Keratinocyte (primary cell): ENCODE data around the gene C19orf47. TPM values are rescaled to one million over a fixed set of nuclear protein-coding genes. Genes with fewer than 3 reads are reported as not detected.

Experiments
- DNase-seq: peaks from one replicate; pipeline ENCODE4 v3.0.0-alpha.2; 2011; ENCODE audit warnings: low read depth, missing footprints, low spot score
- FAIRE-seq: peaks from 2 replicates; lab custom pipeline; 2011; peaks lifted over from hg19 to GRCh38; lab: Jason Lieb, UNC
- H2AFZ ChIP-seq: 2 replicates; pipeline ENCODE4 v1.6.0; 2012; ENCODE audit warnings: low read length, control low read depth, inconsistent platforms; ENCODE audit not compliant: control insufficient read depth
- H3K27ac ChIP-seq: 2 replicates; pipeline ENCODE4 v1.5.1; 2011; ENCODE audit warnings: low read length; ENCODE audit not compliant: control insufficient read depth, insufficient read depth
- H3K27me3 ChIP-seq: 3 replicates; pipeline ENCODE4 v1.6.0; 2011; ENCODE audit warnings: low read length; ENCODE audit not compliant: control insufficient read depth, insufficient read depth; ENCODE audit errors: extremely low read depth
- H3K36me3 ChIP-seq, 2 experiments: 2 replicates in 1 of 2; 3 replicates in 1 of 2; pipeline ENCODE4 v1.5.1; 2011; ENCODE audit warnings: low read length in 2 of 2, mild to moderate bottlenecking in 1 of 2; ENCODE audit not compliant: control insufficient read depth in 2 of 2, insufficient read depth in 2 of 2; ENCODE audit errors: extremely low read depth in 1 of 2
- H3K4me1 ChIP-seq: 3 replicates; pipeline ENCODE4 v1.5.1; 2011; ENCODE audit warnings: low read length; ENCODE audit not compliant: control insufficient read depth, insufficient read depth; ENCODE audit errors: extremely low read depth
- H3K4me2 ChIP-seq: 3 replicates; pipeline ENCODE4 v1.6.0; 2011; ENCODE audit warnings: low read depth, low read length; ENCODE audit not compliant: control insufficient read depth, insufficient read depth; ENCODE audit errors: extremely low read depth
- H3K4me3 ChIP-seq, 3 experiments: fragments of 200-600 bp in 1 of 3; sonication (generic) in 1 of 3; 2 replicates in 2 of 3; 3 replicates in 1 of 3; pipeline ENCODE4 v1.5.1; 2011 to 2016; ENCODE audit warnings: low read length in 3 of 3, mild to moderate bottlenecking in 3 of 3, control low read depth in 2 of 3, inconsistent platforms in 1 of 3, low read depth in 1 of 3, mixed read lengths in 1 of 3, mixed run types in 1 of 3, moderate library complexity in 1 of 3; ENCODE audit not compliant: control insufficient read depth in 2 of 3, insufficient read depth in 2 of 3; ENCODE audit errors: extremely low read depth in 1 of 3
- H3K79me2 ChIP-seq: 2 replicates; pipeline ENCODE4 v1.6.0; 2012; ENCODE audit warnings: low read length; ENCODE audit not compliant: control insufficient read depth, insufficient read depth
- H3K9ac ChIP-seq: 3 replicates; pipeline ENCODE4 v1.6.0; 2011; ENCODE audit warnings: low read length; ENCODE audit not compliant: control insufficient read depth, insufficient read depth; ENCODE audit errors: extremely low read depth
- H3K9me1 ChIP-seq: 3 replicates; pipeline ENCODE4 v1.6.0; 2011; ENCODE audit warnings: low read length; ENCODE audit not compliant: control insufficient read depth, insufficient read depth; ENCODE audit errors: extremely low read depth
- H3K9me3 ChIP-seq: 2 replicates; pipeline ENCODE4 v1.5.1; 2012; ENCODE audit warnings: low read depth, low read length; ENCODE audit not compliant: control insufficient read depth
- H4K20me1 ChIP-seq: 3 replicates; pipeline ENCODE4 v1.6.0; 2011; ENCODE audit warnings: low read length; ENCODE audit not compliant: control insufficient read depth, insufficient read depth; ENCODE audit errors: extremely low read depth
- CTCF ChIP-seq, 3 experiments: IDR thresholded peaks in 1 of 3; conservative IDR thresholded peaks in 1 of 3; optimal IDR thresholded peaks in 1 of 3; 2 replicates in 2 of 3; 3 replicates in 1 of 3; pipeline versions ENCODE3 to v1.5.1; 2011; ENCODE audit warnings: low read length in 3 of 3, mild to moderate bottlenecking in 3 of 3, moderate library complexity in 2 of 3, control low read depth in 1 of 3, inconsistent platforms in 1 of 3; ENCODE audit not compliant: insufficient read depth in 2 of 3; ENCODE audit errors: extremely low read depth in 1 of 3
- EZH2 ChIP-seq: IDR thresholded peaks from one replicate; pipeline ENCODE4 v1.6.1; 2012; ENCODE audit warnings: inconsistent platforms, mild to moderate bottlenecking, low read length, moderate library complexity
- dilution Hi-C: fragments of 300-500 bp; cut with MboI; formaldehyde crosslinking; loops from one replicate; pipeline ENCODE4 v1.7.0; 2020; ENCODE audit warnings: low sequenced_read_pairs; ENCODE audit not compliant: extremely low pct_ligation_motif_present
- polyA plus RNA-seq, 5 experiments: library from polyadenylated mRNA; depleted of rRNA in 3 of 5; stranded (reverse) in 3 of 5; stranded (forward) in 1 of 5; unstranded in 1 of 5; fragments of >200 nt; gene quantifications; 1 replicate in 1 of 5; 2 replicates in 3 of 5; 3 replicates in 1 of 5; pipeline versions ENCODE4 v1.2.1 to v1.2.3, GENCODE V29; 2011 to 2012; ENCODE audit warnings: missing spikeins in 2 of 5, low read depth in 1 of 5, low replicate concordance in 1 of 5

Gene C19orf47
- polyA plus RNA-seq, 1 donor (not counting 4 experiments of a cell fraction or from before 2014, with no cell fraction given), result 13.3 TPM

GRCh38 chr19:40273469-40274360 lies 74.5 kb downstream of the C19orf47 start:
- Histone ChIP-seq H3K4me2 (no peak overlapping the region), H3K4me3 (no peak overlapping the region), H3K27me3 (no peaks in the 10 kb centered on the region), H3K27ac (no peak overlapping the region), H3K9me1 (peaks cover 4% of the 10 kb centered on the region), H3K36me3 (peaks cover 2 to 6% of the 10 kb centered on the region in 2 experiments), H4K20me1 (peaks cover 20% of the 10 kb centered on the region), H2AFZ (no peak overlapping the region), H3K79me2 (peaks cover 87% of the 10 kb centered on the region), H3K9ac (no peak overlapping the region), H3K9me3 (no peaks in the 10 kb centered on the region), H3K4me1 (no peaks in the 10 kb centered on the region)
- no peak for DNase-seq
- no peak for FAIRE-seq
- dilution Hi-C loops, result no loop called here
- no peak for TF ChIP-seq EZH2
- TF ChIP-seq CTCF (optimal IDR thresholded peaks at IDR 0.05 in 1 of 3, IDR thresholded peaks at IDR 0.05 in 1 of 3, conservative IDR thresholded peaks at IDR 0.05 in 1 of 3; ENCODE audit: extremely low read depth in 1 of 3, insufficient read depth in 2 of 3, low read length in 3 of 3), result no peak

GRCh38 chr19:40272261-40272660 lies 75.9 kb downstream of the C19orf47 start:
- Histone ChIP-seq H3K4me1 (no peaks in the 10 kb centered on the region), H3K9me3 (no peaks in the 10 kb centered on the region), H3K27ac (no peak overlapping the region), H3K9ac (no peak overlapping the region), H3K36me3 (peaks cover 2 to 8% of the 10 kb centered on the region in 2 experiments), H3K4me3 (no peak overlapping the region), H3K9me1 (peaks cover 4% of the 10 kb centered on the region), H2AFZ (no peak overlapping the region), H3K4me2 (no peak overlapping the region), H3K79me2 (peaks cover 87% of the 10 kb centered on the region), H3K27me3 (no peaks in the 10 kb centered on the region), H4K20me1 (peaks cover 13% of the 10 kb centered on the region)
- FAIRE-seq (no peak), DNase-seq (no peak)
- TF ChIP-seq CTCF (optimal IDR thresholded peaks at IDR 0.05 in 1 of 3, IDR thresholded peaks at IDR 0.05 in 1 of 3, conservative IDR thresholded peaks at IDR 0.05 in 1 of 3; ENCODE audit: extremely low read depth in 1 of 3, insufficient read depth in 2 of 3, low read length in 3 of 3) (no peak), EZH2 (no peak)
- dilution Hi-C loops, result no loop called here
